Kidney epithelial cell (primary cell): ENCODE measurements around the gene MCMBP. TPM values are rescaled to one million over a fixed set of nuclear protein-coding genes. Genes with fewer than 3 reads are reported as not detected.
"Not testable (repeated sequence)": the region's sequence is repeated elsewhere in the genome, so short reads cannot be mapped to it uniquely, and the experiment has no call there.

Experiments used
- DNase-seq: peaks from one replicate; pipeline ENCODE4 v3.0.0-alpha.2; 2010; ENCODE audit warnings: low read depth
- H3K27me3 ChIP-seq: 2 replicates; pipeline ENCODE4 v1.6.0; 2011; ENCODE audit warnings: low read length; ENCODE audit not compliant: control insufficient read depth, insufficient read depth
- H3K36me3 ChIP-seq: 2 replicates; pipeline ENCODE4 v1.5.1; 2011; ENCODE audit warnings: low read length; ENCODE audit not compliant: control insufficient read depth, insufficient read depth
- H3K4me3 ChIP-seq: 2 replicates; pipeline ENCODE4 v1.5.1; 2011; ENCODE audit warnings: low read depth, mild to moderate bottlenecking, control low read depth, low read length
- total RNA-seq: library from RNA; depleted of rRNA; stranded (reverse); fragments of >200 nt; gene quantifications from 2 replicates; pipeline ENCODE4 v1.2.3, GENCODE V29; 2015
- TF ChIP-seq, protein P1 (sequence below): IDR thresholded peaks from 2 replicates; pipeline ENCODE4 v1.5.1; 2011; ENCODE audit warnings: mild to moderate bottlenecking, moderate library complexity, low read length, control low read depth, inconsistent platforms; ENCODE audit not compliant: insufficient read depth, poor library complexity, severe bottlenecking

Gene MCMBP
- total RNA-seq, 1 donor from 2014 or later = 45.2 TPM

DNA sequence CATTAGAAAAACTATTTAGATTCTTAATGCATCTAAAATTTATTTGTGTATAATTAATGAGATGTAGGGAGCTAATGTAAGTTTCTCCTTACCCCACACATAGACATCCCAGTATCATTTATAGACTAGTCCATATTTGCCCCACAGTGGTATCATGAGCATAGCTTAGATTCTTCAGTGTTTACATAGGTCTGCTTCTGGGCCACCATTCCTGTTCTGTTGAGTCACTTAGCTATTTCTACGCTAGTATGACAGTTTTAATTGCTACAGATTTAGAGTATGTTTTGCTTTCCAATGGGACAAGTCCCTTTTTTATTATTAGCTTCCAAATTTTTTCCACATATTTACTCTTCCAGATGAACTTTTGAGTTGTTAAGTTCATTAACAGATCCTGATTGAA lies 69.4 kb downstream of the MCMBP start:
- Histone ChIP-seq H3K4me3 (no peak overlapping the region), H3K36me3 (no peaks in the 10 kb centered on the region), H3K27me3 (no peaks in the 10 kb centered on the region)
- TF ChIP-seq, protein P1, sequence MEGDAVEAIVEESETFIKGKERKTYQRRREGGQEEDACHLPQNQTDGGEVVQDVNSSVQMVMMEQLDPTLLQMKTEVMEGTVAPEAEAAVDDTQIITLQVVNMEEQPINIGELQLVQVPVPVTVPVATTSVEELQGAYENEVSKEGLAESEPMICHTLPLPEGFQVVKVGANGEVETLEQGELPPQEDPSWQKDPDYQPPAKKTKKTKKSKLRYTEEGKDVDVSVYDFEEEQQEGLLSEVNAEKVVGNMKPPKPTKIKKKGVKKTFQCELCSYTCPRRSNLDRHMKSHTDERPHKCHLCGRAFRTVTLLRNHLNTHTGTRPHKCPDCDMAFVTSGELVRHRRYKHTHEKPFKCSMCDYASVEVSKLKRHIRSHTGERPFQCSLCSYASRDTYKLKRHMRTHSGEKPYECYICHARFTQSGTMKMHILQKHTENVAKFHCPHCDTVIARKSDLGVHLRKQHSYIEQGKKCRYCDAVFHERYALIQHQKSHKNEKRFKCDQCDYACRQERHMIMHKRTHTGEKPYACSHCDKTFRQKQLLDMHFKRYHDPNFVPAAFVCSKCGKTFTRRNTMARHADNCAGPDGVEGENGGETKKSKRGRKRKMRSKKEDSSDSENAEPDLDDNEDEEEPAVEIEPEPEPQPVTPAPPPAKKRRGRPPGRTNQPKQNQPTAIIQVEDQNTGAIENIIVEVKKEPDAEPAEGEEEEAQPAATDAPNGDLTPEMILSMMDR = no peak
- no peak for DNase-seq

DNA sequence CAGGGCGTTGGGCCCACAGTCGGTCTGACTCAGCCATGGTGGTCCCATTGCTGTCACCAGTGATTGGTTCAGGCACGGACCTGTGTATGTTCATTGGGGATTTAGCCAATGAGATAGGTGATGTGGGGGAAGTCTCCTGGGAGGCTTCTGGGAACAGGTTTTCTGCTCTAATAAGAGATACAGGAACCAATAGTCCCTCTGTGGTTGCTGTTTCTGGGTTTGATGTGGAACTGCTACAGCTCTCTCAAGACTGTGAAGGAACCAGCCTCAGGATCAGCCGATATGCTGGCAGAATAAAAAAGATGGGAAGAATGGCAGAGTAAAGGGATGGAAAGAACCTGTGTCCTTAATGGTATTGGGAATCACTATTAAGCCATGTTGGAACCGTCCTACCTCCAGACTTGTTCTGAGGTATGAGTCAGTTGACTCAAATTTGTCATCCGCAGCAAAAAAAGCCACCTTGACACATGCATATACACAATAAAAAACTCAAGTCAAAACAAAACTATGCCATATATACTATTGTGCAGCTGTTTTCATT lies 70.6 kb downstream of the MCMBP start:
- TF ChIP-seq, protein P1 = no peak
- DNase-seq = no peak
- Histone ChIP-seq H3K27me3 (no peaks in the 10 kb centered on the region), H3K4me3 (no peak overlapping the region), H3K36me3 (no peaks in the 10 kb centered on the region)

DNA sequence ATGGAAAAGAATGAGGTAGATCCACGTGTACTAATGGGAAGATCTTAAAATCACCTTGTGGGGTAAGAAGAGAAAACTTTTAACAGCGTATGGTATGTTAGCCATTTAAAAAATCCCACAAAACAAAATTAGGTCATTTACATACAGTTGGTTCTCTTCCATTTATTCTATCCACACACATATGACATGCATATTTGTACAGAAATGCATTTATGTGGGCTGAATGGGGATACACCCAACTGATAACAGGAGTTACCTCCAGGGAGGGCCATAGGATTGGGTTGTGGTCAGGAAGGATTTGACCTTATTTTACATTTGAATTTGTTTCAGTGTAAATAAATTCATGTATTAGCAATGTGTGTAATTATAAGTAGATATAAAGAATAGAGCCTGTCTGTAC lies 71.5 kb downstream of the MCMBP start:
- H3K27me3 ChIP-seq = no peaks in the 10 kb centered on the region
- TF ChIP-seq, protein P1 = no peak
- H3K36me3 ChIP-seq = no peaks in the 10 kb centered on the region
- DNase-seq = no peak
- H3K4me3 ChIP-seq = no peak overlapping the region

DNA sequence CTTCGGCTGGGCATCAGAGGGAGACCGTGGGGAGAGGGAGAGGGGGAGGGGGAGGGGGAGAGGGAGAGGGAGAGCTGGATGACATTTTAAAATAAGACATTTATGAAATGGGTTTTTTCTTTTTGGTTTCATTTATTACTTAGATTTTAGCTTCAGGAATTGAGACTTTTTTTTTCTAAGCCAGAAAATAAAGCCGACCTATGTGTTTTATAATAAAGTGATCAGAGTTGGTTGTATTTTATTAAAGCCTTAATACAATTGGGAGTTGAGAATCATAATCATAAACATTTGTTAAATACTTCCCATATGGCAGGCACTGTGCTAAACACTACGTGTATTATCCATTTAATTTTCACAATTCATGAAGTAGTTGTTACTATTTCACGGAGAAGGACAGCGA lies 76.6 kb downstream of the MCMBP start:
- Histone ChIP-seq H3K27me3 (no peaks in the 10 kb centered on the region), H3K36me3 (no peaks in the 10 kb centered on the region)
- TF ChIP-seq, protein P1 = no peak

DNA sequence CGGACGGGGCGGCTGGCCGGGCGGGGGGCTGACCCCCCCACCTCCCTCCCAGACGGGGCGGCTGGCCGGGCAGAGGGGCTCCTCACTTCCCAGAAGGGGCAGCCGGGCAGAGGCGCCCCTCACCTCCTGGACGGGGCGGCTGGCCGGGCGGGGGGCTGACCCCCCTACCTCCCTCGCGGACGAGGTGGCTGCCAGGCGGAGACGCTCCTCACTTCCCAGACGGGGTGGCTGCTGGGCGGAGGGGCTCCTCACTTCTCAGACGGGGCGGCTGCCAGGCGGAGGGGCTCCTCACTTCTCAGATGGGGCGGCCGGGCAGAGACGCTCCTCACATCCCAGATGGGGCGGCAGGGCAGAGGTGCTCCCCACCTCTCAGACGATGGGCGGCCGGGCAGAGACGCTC lies 77.5 kb downstream of the MCMBP start:
- H3K36me3 ChIP-seq, H3K4me3 ChIP-seq, DNase-seq, H3K27me3 ChIP-seq: not testable (repeated sequence)

More for the DNA sequence above, 76.6 kb downstream of the MCMBP start:
- no peak for DNase-seq
- no peak overlapping the region for H3K4me3 ChIP-seq

DNA sequence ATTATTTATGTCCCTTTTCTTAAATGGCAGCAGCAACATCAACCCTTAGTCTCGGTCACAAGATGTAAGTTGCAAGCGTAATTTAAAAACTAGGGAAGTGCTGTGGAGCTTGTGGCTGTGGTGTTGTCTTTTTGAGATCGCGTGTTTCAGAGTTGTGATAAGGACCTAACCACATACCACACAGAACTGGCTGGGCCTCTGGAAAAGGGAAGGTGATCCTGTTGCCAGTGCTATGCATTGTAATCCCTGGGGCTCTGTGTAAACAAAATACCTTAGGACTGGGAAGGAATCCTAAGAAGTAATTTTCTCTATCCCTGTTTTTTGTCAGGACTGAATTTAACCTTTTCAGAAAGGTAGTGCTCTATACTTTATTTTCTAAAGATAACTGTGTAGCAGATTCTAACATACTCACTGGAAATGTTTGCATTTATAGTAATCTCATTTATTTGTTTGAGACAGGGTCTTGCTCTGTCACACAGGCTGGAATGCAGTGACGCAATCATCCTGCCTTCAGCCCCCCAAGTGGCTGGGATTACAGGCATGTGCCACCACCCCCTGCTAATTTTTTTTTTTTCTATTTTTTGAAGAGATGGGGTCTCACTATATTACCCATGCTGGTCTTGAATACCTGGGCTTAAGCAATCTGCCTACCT lies 86.4 kb downstream of the MCMBP start:
- Histone ChIP-seq H3K4me3 (no peak overlapping the region), H3K27me3 (no peaks in the 10 kb centered on the region), H3K36me3 (no peaks in the 10 kb centered on the region)
- TF ChIP-seq, protein P1 = no peak
- DNase-seq = no peak
